Astrocyte (in vitro differentiated cells and primary cell): ENCODE data around the gene PLXDC2. TPM values are rescaled to one million over a fixed set of nuclear protein-coding genes. Genes with fewer than 3 reads are reported as not detected.
A peak's percentile ranks its signal among the peaks of the same experiment; 100 is the strongest.

Experiments
- DNase-seq: peaks from one replicate; pipeline ENCODE4 v3.0.0-alpha.2; 2010; ENCODE audit warnings: low read depth
- FAIRE-seq: peaks from 2 replicates; lab custom pipeline; 2011; peaks lifted over from hg19 to GRCh38; lab: Jason Lieb, UNC
- H2AFZ ChIP-seq: 2 replicates; pipeline ENCODE4 v1.6.0; 2012; ENCODE audit warnings: low read depth, low read length, inconsistent platforms
- H3K27ac ChIP-seq: 2 replicates; pipeline ENCODE4 v1.5.1; 2011; ENCODE audit warnings: low read depth, low read length, inconsistent platforms
- H3K27me3 ChIP-seq: 2 replicates; pipeline ENCODE4 v1.6.0; 2011; ENCODE audit warnings: low read length, inconsistent platforms; ENCODE audit not compliant: insufficient read depth
- H3K36me3 ChIP-seq: 2 replicates; pipeline ENCODE4 v1.5.1; 2011; ENCODE audit warnings: low read length, inconsistent platforms; ENCODE audit not compliant: insufficient read depth
- H3K4me1 ChIP-seq: 2 replicates; pipeline ENCODE4 v1.5.1; 2011; ENCODE audit warnings: low read length, inconsistent platforms; ENCODE audit not compliant: insufficient read depth
- H3K4me2 ChIP-seq: 2 replicates; pipeline ENCODE4 v1.6.0; 2012; ENCODE audit warnings: low read length, inconsistent platforms
- H3K4me3 ChIP-seq: 2 replicates; pipeline ENCODE4 v1.5.1; 2011; ENCODE audit warnings: low read depth, mild to moderate bottlenecking, low read length, inconsistent platforms; ENCODE audit not compliant: insufficient read depth
- H3K79me2 ChIP-seq: 2 replicates; pipeline ENCODE4 v1.6.0; 2012; ENCODE audit warnings: mild to moderate bottlenecking, low read length, inconsistent platforms; ENCODE audit not compliant: insufficient read depth
- H3K9ac ChIP-seq: 2 replicates; pipeline ENCODE4 v1.6.0; 2012; ENCODE audit warnings: mild to moderate bottlenecking, low read length, inconsistent platforms
- H3K9me3 ChIP-seq: 2 replicates; pipeline ENCODE4 v1.5.1; 2012; ENCODE audit warnings: low read depth, mild to moderate bottlenecking, low read length, inconsistent platforms; ENCODE audit not compliant: insufficient read depth
- H4K20me1 ChIP-seq: 2 replicates; pipeline ENCODE4 v1.6.0; 2012; ENCODE audit warnings: low read length, inconsistent platforms; ENCODE audit not compliant: insufficient read depth
- H3K27ac Mint-ChIP-seq: one replicate; pipeline ENCODE4 v1.8.0; 2021; ENCODE audit warnings: mild to moderate bottlenecking, mixed read lengths; ENCODE audit not compliant: unreplicated experiment
- H3K27me3 Mint-ChIP-seq: one replicate; pipeline ENCODE4 v1.8.0; 2021; ENCODE audit warnings: low read depth, mixed read lengths; ENCODE audit not compliant: unreplicated experiment
- H3K36me3 Mint-ChIP-seq: one replicate; pipeline ENCODE4 v1.8.0; 2021; ENCODE audit warnings: low read depth, mixed read lengths; ENCODE audit not compliant: unreplicated experiment
- H3K4me1 Mint-ChIP-seq: one replicate; pipeline ENCODE4 v1.8.0; 2021; ENCODE audit warnings: low read depth, mixed read lengths; ENCODE audit not compliant: unreplicated experiment
- H3K4me3 Mint-ChIP-seq: one replicate; pipeline ENCODE4 v1.8.0; 2021; ENCODE audit warnings: mild to moderate bottlenecking, moderate library complexity, mixed read lengths; ENCODE audit not compliant: unreplicated experiment
- H3K9me3 Mint-ChIP-seq: one replicate; pipeline ENCODE4 v1.8.0; 2021; ENCODE audit warnings: mild to moderate bottlenecking, mixed read lengths; ENCODE audit not compliant: unreplicated experiment
- CTCF ChIP-seq: IDR thresholded peaks from 2 replicates; pipeline ENCODE4 v1.5.1; 2011; ENCODE audit warnings: low read depth, mild to moderate bottlenecking, inconsistent platforms, low read length, moderate library complexity; ENCODE audit not compliant: insufficient read depth
- EZH2 ChIP-seq: IDR thresholded peaks from 2 replicates; pipeline ENCODE4 v1.6.1; 2012; ENCODE audit warnings: mild to moderate bottlenecking, low read length, inconsistent platforms; ENCODE audit not compliant: insufficient read depth
- total RNA-seq: library from RNA; stranded (reverse); gene quantifications from 2 replicates; pipeline ENCODE4 v1.2.1, GENCODE V29; 2021

PLXDC2 gene
- total RNA-seq, 1 donor from 2014 or later: 36.1 TPM

GRCh38 chr10:19908991-19909696 is 92.9 kb downstream of the PLXDC2 start:
- Histone ChIP-seq H3K4me2 (peak overlapping the region; percentile 15), H3K4me1 (peaks cover 11% of the 10 kb centered on the region), H3K4me3 (no peak overlapping the region), H3K27ac (no peak overlapping the region), H3K79me2 (peaks cover 7% of the 10 kb centered on the region), H3K27me3 (no peaks in the 10 kb centered on the region), H3K9ac (no peak overlapping the region), H4K20me1 (no peaks in the 10 kb centered on the region), H2AFZ (no peak overlapping the region), H3K9me3 (no peaks in the 10 kb centered on the region), H3K36me3 (no peaks in the 10 kb centered on the region)
- TF ChIP-seq EZH2: no peak
- DNase-seq (peak; percentile 70), FAIRE-seq (no peak)
- peak overlapping the region; percentile 49 for H3K27ac Mint-ChIP-seq
- peaks cover 16% of the 10 kb centered on the region for H3K4me1 Mint-ChIP-seq
- no peaks in the 10 kb centered on the region for H3K36me3 Mint-ChIP-seq
- H3K27me3 Mint-ChIP-seq: no peaks in the 10 kb centered on the region
- no peak overlapping the region for H3K4me3 Mint-ChIP-seq
- no peaks in the 10 kb centered on the region for H3K9me3 Mint-ChIP-seq

- H3K4me3 Mint-ChIP-seq: no peak overlapping the region
- FAIRE-seq: no peak
- Histone ChIP-seq H4K20me1 (no peaks in the 10 kb centered on the region), H3K4me2 (no peak overlapping the region), H3K9ac (no peak overlapping the region), H3K4me3 (no peak overlapping the region), H3K27me3 (no peaks in the 10 kb centered on the region), H3K36me3 (no peaks in the 10 kb centered on the region), H3K4me1 (no peaks in the 10 kb centered on the region), H2AFZ (no peak overlapping the region), H3K27ac (no peak overlapping the region), H3K79me2 (no peaks in the 10 kb centered on the region), H3K9me3 (no peaks in the 10 kb centered on the region)
- H3K9me3 Mint-ChIP-seq: no peaks in the 10 kb centered on the region
- H3K27me3 Mint-ChIP-seq: no peaks in the 10 kb centered on the region
- no peaks in the 10 kb centered on the region for H3K36me3 Mint-ChIP-seq
- H3K27ac Mint-ChIP-seq: no peak overlapping the region
- DNase-seq: no peak
- TF ChIP-seq CTCF (no peak), EZH2 (no peak)
- H3K4me1 Mint-ChIP-seq: peaks cover 5% of the 10 kb centered on the region
Observed at GRCh38 chr10:19911886-19912285, 95.7 kb downstream of the PLXDC2 start.

- peaks cover 21% of the 10 kb centered on the region for H3K4me1 Mint-ChIP-seq
- H3K79me2 ChIP-seq: no peaks in the 10 kb centered on the region
- no peak overlapping the region for H3K4me3 Mint-ChIP-seq
- no peak overlapping the region for H2AFZ ChIP-seq
- H3K27me3 ChIP-seq: no peaks in the 10 kb centered on the region
- no peak overlapping the region for H3K4me3 ChIP-seq
- DNase-seq (no peak), FAIRE-seq (no peak)
- no peaks in the 10 kb centered on the region for H3K36me3 ChIP-seq
- H3K4me2 ChIP-seq: no peak overlapping the region
- no peaks in the 10 kb centered on the region for H3K9me3 ChIP-seq
- no peak overlapping the region for H3K27ac ChIP-seq
- no peak overlapping the region for H3K9ac ChIP-seq
- H3K4me1 ChIP-seq: peaks cover 16% of the 10 kb centered on the region
- H3K36me3 Mint-ChIP-seq: no peaks in the 10 kb centered on the region
- TF ChIP-seq EZH2: no peak
- TF ChIP-seq CTCF: no peak
- no peaks in the 10 kb centered on the region for H4K20me1 ChIP-seq
- H3K27me3 Mint-ChIP-seq: no peaks in the 10 kb centered on the region
- H3K9me3 Mint-ChIP-seq: no peaks in the 10 kb centered on the region
- no peak overlapping the region for H3K27ac Mint-ChIP-seq
Observed at GRCh38 chr10:19913987-19914386, 97.8 kb downstream of the PLXDC2 start.
